Measurements from ENCODE around the gene PARVB. TPM values are rescaled to one million over a fixed set of nuclear protein-coding genes. Genes with fewer than 3 reads are reported as not detected.

Gene PARVB
- total RNA-seq, 1 donor: 29.3 TPM

DNA sequence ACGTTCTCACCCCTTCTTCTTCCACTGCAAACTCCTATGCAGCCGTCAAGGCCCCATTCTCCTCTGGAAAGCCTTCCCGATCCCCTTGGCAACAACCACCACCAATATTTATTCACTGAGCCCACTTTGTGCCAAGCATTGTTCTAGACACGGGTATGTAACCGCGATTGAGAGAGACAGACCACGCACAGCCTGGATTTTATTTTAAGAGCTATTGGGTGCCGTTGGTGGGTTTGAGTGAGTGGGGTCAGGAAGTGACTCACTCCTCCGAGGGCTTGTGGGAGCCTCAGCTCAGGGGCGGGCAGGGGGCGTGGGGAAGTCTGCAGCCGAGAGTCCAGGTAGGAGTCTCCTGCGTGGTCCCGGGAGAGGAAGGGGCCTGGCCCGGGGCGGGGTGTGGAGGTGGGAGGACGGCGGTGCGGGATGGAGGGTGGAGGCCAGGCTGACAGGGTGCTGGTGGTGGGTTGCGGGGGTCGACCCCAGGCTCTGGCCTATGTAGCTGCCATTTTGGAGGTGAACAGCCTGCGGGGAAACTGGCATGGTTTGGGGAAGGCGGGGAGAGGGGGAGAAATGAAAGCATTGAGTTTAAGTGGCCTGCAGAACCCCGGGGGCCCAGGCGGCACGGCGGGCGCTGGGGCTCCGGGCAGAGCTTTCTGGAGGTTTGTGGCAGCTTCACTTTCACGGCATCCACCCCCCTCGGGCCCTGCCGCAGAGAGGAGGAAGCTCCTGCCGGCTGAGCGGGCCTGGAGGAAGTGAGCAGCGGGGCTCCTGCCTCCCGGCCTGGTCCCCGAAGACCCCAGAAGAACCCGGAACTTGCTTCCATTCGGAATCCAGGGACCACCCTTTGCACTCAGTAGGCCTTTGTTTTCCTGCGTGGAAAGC, 157.2 kb downstream of the PARVB start:
- DNase-seq (ENCODE audit: insufficient read length, low spot score, missing footprints): no peak
- Histone ChIP-seq H3K4me2 (ENCODE audit: insufficient read depth, low read length) (no peak overlapping the region), H2AFZ (ENCODE audit: low read length) (no peak overlapping the region), H4K20me1 (ENCODE audit: insufficient read depth, low read length) (no peaks in the 10 kb centered on the region), H3K9me3 (ENCODE audit: low read depth, low read length) (no peaks in the 10 kb centered on the region), H3K79me2 (ENCODE audit: insufficient read depth, low read length) (no peaks in the 10 kb centered on the region), H3K36me3 (ENCODE audit: insufficient read depth, low read length) (no peaks in the 10 kb centered on the region), H3K4me3 (ENCODE audit: insufficient read depth, low read length) (peak overlapping the region; percentile 16), H3K4me1 (ENCODE audit: insufficient read depth, low read length) (no peaks in the 10 kb centered on the region), H3K27ac (ENCODE audit: low read depth, low read length) (no peak overlapping the region), H3K27me3 (ENCODE audit: insufficient read depth, low read length) (peaks cover 19% of the 10 kb centered on the region)
- TF ChIP-seq, protein P1, sequence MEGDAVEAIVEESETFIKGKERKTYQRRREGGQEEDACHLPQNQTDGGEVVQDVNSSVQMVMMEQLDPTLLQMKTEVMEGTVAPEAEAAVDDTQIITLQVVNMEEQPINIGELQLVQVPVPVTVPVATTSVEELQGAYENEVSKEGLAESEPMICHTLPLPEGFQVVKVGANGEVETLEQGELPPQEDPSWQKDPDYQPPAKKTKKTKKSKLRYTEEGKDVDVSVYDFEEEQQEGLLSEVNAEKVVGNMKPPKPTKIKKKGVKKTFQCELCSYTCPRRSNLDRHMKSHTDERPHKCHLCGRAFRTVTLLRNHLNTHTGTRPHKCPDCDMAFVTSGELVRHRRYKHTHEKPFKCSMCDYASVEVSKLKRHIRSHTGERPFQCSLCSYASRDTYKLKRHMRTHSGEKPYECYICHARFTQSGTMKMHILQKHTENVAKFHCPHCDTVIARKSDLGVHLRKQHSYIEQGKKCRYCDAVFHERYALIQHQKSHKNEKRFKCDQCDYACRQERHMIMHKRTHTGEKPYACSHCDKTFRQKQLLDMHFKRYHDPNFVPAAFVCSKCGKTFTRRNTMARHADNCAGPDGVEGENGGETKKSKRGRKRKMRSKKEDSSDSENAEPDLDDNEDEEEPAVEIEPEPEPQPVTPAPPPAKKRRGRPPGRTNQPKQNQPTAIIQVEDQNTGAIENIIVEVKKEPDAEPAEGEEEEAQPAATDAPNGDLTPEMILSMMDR (IDR thresholded peaks at IDR 0.05; ENCODE audit: extremely low read depth, low read depth, low read length): no peak

GRCh38 chr22:44181912-44182587, 157.9 kb downstream of the PARVB start:
- H3K27me3 ChIP-seq (ENCODE audit: insufficient read depth, low read length): peaks cover 19% of the 10 kb centered on the region
- H4K20me1 ChIP-seq (ENCODE audit: insufficient read depth, low read length): no peaks in the 10 kb centered on the region
- TF ChIP-seq, protein P1 (IDR thresholded peaks at IDR 0.05; ENCODE audit: extremely low read depth, low read depth, low read length): no peak
- DNase-seq (ENCODE audit: insufficient read length, low spot score, missing footprints): no peak
- no peaks in the 10 kb centered on the region for H3K36me3 ChIP-seq (ENCODE audit: insufficient read depth, low read length)
- H3K9me3 ChIP-seq (ENCODE audit: low read depth, low read length): no peaks in the 10 kb centered on the region
- peaks cover 1% of the 10 kb centered on the region for H3K4me1 ChIP-seq (ENCODE audit: insufficient read depth, low read length)
- H3K27ac ChIP-seq (ENCODE audit: low read depth, low read length): no peak overlapping the region
- no peak overlapping the region for H2AFZ ChIP-seq (ENCODE audit: low read length)
- H3K4me3 ChIP-seq (ENCODE audit: insufficient read depth, low read length): peak overlapping the region; percentile 16
- H3K4me2 ChIP-seq (ENCODE audit: insufficient read depth, low read length): no peak overlapping the region
- no peaks in the 10 kb centered on the region for H3K79me2 ChIP-seq (ENCODE audit: insufficient read depth, low read length)

GRCh38 chr22:44182588-44183286, 158.6 kb downstream of the PARVB start:
- DNase-seq (ENCODE audit: insufficient read length, low spot score, missing footprints): no peak
- H3K4me1 ChIP-seq (ENCODE audit: insufficient read depth, low read length): peaks cover 3% of the 10 kb centered on the region
- no peak overlapping the region for H3K4me3 ChIP-seq (ENCODE audit: insufficient read depth, low read length)
- no peak overlapping the region for H3K4me2 ChIP-seq (ENCODE audit: insufficient read depth, low read length)
- no peaks in the 10 kb centered on the region for H4K20me1 ChIP-seq (ENCODE audit: insufficient read depth, low read length)
- H3K9me3 ChIP-seq (ENCODE audit: low read depth, low read length): no peaks in the 10 kb centered on the region
- no peaks in the 10 kb centered on the region for H3K79me2 ChIP-seq (ENCODE audit: insufficient read depth, low read length)
- H2AFZ ChIP-seq (ENCODE audit: low read length): no peak overlapping the region
- H3K27me3 ChIP-seq (ENCODE audit: insufficient read depth, low read length): peaks cover 19% of the 10 kb centered on the region
- H3K27ac ChIP-seq (ENCODE audit: low read depth, low read length): no peak overlapping the region
- no peaks in the 10 kb centered on the region for H3K36me3 ChIP-seq (ENCODE audit: insufficient read depth, low read length)
- TF ChIP-seq, protein P1 (IDR thresholded peaks at IDR 0.05; ENCODE audit: extremely low read depth, low read depth, low read length): no peak

DNA sequence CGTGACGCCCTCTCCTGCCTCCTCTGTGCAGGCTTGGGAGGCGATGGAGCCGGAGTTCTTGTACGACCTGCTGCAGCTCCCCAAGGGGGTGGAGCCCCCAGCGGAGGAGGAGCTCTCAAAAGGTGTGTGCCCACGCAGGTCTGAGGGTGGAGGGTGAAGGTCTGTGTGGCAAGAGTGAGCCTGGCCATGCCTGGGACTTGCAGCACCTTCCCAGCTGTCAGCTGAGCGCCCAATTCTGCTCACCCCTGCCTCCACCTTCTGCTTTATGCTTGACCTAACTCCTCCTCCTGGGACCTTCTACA, 159.1 kb downstream of the PARVB start:
- Histone ChIP-seq H4K20me1 (ENCODE audit: insufficient read depth, low read length) (no peaks in the 10 kb centered on the region), H3K4me2 (ENCODE audit: insufficient read depth, low read length) (no peak overlapping the region), H3K36me3 (ENCODE audit: insufficient read depth, low read length) (no peaks in the 10 kb centered on the region), H3K4me3 (ENCODE audit: insufficient read depth, low read length) (no peak overlapping the region), H3K27me3 (ENCODE audit: insufficient read depth, low read length) (peaks cover 19% of the 10 kb centered on the region), H2AFZ (ENCODE audit: low read length) (no peak overlapping the region), H3K79me2 (ENCODE audit: insufficient read depth, low read length) (no peaks in the 10 kb centered on the region), H3K9me3 (ENCODE audit: low read depth, low read length) (no peaks in the 10 kb centered on the region), H3K27ac (ENCODE audit: low read depth, low read length) (no peak overlapping the region), H3K4me1 (ENCODE audit: insufficient read depth, low read length) (peaks cover 3% of the 10 kb centered on the region)
- TF ChIP-seq, protein P1 (IDR thresholded peaks at IDR 0.05; ENCODE audit: extremely low read depth, low read depth, low read length): no peak
- DNase-seq (ENCODE audit: insufficient read length, low spot score, missing footprints): no peak

All from osteoblast (primary cell).